AG09309 (cell line): ENCODE measurements around the gene S100A13.
"Not testable (repeated sequence)": the region's sequence is repeated elsewhere in the genome, so short reads cannot be mapped to it uniquely, and the experiment has no call there.

ENCODE experiments used
- DNase-seq: peaks from one replicate; pipeline ENCODE4 v3.0.0-alpha.2; 2010; ENCODE audit warnings: low read depth
- H3K4me3 ChIP-seq: 2 replicates; pipeline ENCODE4 v1.5.1; 2011; ENCODE audit warnings: mild to moderate bottlenecking, low read depth, low read length, moderate library complexity; ENCODE audit not compliant: control insufficient read depth
- CTCF ChIP-seq: IDR thresholded peaks from 2 replicates; pipeline ENCODE4 v1.5.1; 2011; ENCODE audit warnings: mild to moderate bottlenecking, low read depth, low read length, inconsistent platforms; ENCODE audit not compliant: insufficient read depth, control insufficient read depth; ENCODE audit errors: missing control alignments

S100A13 gene

GRCh38 chr1:153640861-153641260, 13.6 kb upstream of the S100A13 start:
- TF ChIP-seq CTCF: no peak
- DNase-seq: no peak
- H3K4me3 ChIP-seq: no peak overlapping the region

- H3K4me3 ChIP-seq, DNase-seq: not testable (repeated sequence)
Measured at GRCh38 chr1:153640213-153640612, 12.9 kb upstream of the S100A13 start.

- H3K4me3 ChIP-seq: no peak overlapping the region
- DNase-seq: no peak
- no peak for TF ChIP-seq CTCF
Measured at GRCh38 chr1:153639280-153639679, 12.0 kb upstream of the S100A13 start.

- no peak for TF ChIP-seq CTCF
- DNase-seq: no peak
- no peak overlapping the region for H3K4me3 ChIP-seq
Measured at GRCh38 chr1:153638261-153638660, 11.0 kb upstream of the S100A13 start.

GRCh38 chr1:153636312-153636711, 9.0 kb upstream of the S100A13 start:
- H3K4me3 ChIP-seq: no peak overlapping the region

GRCh38 chr1:153635872-153636271, 8.6 kb upstream of the S100A13 start:
- DNase-seq: no peak
- no peak for TF ChIP-seq CTCF
- no peak overlapping the region for H3K4me3 ChIP-seq

More at GRCh38 chr1:153636312-153636711, 9.0 kb upstream of the S100A13 start:
- no peak for TF ChIP-seq CTCF
- no peak for DNase-seq

- peak within 1 kb of the TSS; percentile 89 for H3K4me3 ChIP-seq
Measured at GRCh38 chr1:153633754-153634665, 6.7 kb upstream of the S100A13 start, which contains the start of gene CHTOP. TSS of gene CHTOP (plus strand) at chr1:153634066. CDS start at chr1:153636589, 2,523 bp downstream.

More at GRCh38 chr1:153633754-153634665, 6.7 kb upstream of the S100A13 start, which contains the start of gene CHTOP:
- no peak for TF ChIP-seq CTCF
- DNase-seq: peak; percentile 95
